CD4-positive, alpha-beta T cell treated with Interleukin-12 subunit alpha and Interleukin-12 subunit beta, for 1 hour (primary cell): ENCODE measurements around the gene FCRL1.

Experiments used
- DNase-seq: peaks from one replicate; pipeline ENCODE4 v3.0.0-alpha.2; 2020

The FCRL1 gene, protein sequence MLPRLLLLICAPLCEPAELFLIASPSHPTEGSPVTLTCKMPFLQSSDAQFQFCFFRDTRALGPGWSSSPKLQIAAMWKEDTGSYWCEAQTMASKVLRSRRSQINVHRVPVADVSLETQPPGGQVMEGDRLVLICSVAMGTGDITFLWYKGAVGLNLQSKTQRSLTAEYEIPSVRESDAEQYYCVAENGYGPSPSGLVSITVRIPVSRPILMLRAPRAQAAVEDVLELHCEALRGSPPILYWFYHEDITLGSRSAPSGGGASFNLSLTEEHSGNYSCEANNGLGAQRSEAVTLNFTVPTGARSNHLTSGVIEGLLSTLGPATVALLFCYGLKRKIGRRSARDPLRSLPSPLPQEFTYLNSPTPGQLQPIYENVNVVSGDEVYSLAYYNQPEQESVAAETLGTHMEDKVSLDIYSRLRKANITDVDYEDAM

DNA sequence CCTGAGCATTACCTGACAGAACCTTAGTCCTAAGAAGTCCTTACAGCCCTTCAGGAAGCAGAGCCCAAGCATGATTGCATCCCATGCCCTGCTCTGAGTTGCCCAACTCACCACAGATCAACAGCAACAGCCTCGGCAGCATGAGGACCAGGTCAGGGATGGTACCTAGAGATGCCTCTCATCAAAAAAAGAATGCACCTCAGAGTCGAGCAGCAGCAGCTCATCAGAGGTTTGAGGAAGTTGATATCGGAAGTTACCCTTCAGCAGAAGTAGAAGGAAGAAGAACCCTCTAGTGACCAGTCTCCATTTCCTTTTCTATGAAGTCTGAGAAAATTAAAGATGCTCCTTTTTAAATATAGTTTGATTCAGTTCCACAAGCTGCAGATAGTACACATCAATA is at the start of gene FCRL1:
TSS of gene FCRL1 (minus strand) at position 225 of the 400 bp plus-strand sequence. CDS start at position 142, 83 bp downstream.
- DNase-seq: no peak

DNA sequence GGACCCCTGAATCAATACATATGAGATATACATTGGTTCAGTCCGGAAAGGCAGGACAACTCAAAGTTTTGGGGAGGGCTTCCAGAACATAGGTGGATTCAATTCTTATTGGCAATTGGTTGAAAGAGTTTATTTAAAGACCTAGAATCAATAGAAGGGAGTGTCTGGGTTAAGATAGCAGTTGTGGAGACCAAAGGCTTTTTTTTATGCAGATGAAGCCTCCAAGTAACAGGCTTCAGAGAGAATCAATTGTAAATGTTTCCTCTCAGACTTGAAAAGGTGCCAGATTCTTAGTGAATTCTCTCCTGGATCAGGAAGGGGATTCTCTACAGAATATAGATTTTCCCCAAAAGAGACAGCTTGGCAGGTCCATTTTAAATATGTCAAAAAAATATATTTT is 48.7 kb upstream of the FCRL1 start:
- DNase-seq: no peak

DNA sequence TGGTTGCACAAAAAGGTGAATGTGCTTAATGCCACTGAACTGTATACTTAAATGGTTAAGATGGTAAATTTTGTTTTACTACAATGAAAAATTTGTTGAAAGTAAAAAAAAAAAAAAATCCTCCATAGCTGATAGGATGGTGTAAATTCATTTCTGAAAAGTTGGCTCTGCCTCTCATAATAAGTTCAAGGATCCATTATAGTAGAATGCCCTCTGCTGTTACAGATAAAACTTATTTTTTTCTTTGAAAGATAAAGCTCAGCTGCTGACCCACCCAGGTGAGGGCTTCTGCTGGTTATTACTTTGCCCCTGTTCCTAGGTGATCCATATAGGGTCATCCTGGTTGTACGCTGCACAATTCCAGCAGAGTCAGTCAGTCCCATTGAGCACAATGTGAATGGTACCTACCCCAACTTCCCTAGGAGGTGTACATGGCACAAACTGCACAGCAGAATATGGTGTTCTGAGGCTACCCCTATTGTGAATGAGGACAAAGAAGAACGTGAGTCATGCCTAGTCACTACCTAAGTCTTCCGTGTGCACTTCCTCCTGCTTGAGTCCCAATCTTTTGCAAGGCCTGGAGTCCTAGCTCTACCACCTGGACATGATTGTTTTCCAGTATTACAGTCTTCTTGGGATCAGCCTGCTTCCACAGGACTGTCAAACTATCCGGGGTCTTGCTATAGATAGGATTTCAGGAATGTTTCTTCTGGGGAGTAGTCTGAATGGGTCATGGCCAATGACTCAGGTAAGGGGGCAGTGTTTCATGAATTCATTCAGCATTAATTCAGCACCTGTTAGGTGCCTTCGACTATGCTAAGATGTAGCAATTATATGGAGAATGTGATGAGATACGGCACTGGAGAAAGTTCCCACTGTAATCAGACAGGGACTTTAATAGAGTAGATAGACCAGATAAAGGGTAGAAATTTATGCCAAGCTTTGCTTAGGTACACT is 42.5 kb upstream of the FCRL1 start:
- no peak for DNase-seq

DNA sequence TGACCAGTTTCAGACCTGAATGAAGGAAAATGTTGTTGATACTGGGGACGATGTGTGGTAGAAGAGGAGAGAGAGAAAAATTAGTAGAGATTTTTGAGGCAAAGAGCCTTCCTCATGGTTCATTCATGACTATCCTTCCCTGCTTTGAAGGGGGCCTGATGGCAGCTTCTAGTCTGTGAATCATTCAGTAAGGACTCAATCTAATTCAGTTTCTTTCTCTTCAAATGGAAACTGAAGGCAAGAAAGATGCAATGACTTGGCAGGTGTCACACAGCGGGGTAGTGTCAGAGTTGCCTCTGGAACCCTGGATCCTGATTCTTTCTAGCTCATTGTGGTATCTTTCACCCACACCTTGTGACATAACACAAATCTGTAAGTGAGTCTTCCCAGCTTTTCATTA is 36.6 kb upstream of the FCRL1 start:
- no peak for DNase-seq

DNA sequence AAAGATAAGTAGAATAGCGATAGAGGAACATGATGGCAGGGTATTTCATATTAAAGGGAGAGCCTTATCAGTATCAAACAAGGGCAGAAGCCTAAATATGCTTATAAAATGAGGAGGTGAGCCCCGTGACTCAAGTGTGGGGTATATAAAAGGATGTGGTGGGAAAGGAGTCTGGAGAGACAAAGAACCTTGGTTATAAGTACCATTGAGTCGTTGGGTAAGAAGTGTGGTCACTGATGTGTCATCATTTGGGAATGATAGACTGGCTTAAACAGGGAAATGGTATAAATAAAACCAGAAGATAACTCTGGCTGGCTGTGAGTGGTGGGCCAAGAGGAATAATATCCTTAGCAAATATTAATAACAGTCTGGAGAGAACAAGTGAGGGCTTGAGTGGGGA is 32.6 kb upstream of the FCRL1 start:
- no peak for DNase-seq

DNA sequence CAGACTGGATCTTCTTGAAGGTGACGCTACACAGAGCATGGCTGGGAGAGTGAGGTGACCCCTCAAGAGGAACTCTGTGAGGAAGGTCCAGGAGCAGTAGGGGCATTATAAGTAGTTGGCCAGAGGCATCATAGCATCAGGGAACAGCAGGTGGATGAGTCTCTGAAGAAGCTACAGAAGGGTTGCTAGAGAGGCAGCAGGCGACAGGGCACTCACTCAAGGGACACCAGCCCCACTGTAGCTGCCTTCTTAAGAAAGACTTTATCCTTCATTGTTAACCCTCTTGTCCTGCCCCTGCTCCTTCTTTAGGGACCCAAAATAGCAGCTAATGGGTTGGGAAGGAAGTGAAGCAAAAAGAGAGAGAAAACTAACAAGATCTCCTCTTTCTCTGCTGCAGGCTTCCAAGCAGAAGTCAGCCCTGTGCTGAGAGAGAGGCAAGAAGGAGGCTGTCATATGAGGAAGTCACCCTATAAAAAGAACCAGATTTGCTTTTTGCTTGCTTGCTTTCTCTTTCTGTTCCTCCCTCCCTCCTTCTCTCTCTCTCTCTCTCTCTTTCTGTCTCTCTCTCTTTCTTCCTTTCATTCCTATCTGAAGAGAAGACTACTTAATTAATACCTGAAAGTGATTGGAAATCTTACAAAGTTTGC is 29.4 kb upstream of the FCRL1 start:
- no peak for DNase-seq

DNA sequence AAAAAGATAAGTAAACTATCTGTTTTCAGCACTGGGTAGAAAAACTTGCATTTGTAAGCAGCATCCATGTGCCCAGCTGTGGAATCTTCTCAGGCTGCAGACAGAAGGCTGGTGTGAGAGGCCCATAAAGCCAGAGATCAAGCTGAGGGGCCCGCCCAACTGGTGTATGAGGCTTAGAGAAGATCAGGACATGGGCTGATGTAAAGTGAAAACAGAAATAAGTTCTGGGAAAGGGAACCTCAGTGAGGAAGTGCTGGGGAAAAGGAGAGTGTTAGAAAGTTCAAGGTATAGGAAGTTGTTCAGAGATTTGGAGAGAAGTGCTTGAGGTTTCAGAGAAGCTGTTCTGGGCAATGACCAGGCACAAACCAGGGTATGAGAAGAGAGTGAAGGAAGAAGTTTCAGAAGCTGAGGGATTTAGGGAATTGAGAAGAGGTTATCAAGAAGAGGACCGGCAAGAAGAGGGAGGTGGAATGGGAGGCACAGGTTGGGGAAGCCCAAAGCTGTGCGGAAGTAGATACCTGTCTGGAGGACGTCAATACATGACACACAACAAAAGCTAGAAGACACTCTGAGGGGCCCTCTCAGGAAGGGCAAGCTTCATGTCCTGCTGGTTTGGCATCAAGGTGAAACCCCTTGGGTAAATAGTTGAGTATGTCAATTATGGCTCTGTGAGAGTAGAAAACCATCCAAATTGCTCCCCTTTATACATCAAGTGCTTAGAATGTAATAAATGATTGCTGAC is 24.3 kb upstream of the FCRL1 start:
- DNase-seq: no peak

DNA sequence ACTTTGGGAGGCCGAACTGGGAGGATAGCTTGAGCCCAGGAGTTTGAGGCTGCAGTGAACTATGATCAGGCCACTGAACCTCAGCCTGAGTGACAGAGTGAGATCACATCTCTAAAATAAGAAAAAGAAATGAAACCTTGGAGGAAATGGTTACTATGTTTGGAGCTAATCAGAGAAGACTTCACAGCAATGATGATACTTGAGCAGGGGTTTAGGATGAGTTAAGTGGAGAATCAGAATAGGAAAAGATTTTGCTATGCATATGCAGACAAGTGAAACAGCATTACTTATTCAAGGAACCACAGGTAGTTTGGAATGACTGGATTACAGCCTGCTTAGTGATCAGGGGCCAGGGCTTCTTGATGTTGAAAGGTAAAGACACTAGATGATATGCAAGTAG is 23.0 kb upstream of the FCRL1 start:
- DNase-seq: no peak

DNA sequence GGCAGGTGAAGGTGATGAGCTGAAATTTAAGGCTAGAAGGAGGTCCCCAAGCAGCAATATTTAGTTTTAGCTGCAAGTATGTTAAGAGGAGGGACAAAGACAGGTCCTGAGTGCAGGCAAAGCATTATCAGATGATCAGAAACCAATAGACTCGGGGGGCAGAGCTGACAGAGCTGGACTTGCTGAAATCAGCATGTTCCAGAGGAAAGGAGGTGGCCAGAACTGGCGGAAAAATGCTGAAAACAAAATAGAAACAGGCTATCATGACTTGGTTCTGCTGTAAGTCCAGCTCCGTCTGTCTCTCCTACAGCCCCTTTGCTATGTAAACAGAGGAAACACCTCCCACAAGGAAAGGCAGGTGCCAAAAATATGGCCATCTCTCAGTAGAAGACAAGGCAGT is 21.8 kb upstream of the FCRL1 start, which contains the start of gene CD5L:
TSS of gene CD5L (minus strand) at position 101 of the 400 bp plus-strand sequence. CDS start 107 bp downstream, outside the sequence.
- no peak for DNase-seq

DNA sequence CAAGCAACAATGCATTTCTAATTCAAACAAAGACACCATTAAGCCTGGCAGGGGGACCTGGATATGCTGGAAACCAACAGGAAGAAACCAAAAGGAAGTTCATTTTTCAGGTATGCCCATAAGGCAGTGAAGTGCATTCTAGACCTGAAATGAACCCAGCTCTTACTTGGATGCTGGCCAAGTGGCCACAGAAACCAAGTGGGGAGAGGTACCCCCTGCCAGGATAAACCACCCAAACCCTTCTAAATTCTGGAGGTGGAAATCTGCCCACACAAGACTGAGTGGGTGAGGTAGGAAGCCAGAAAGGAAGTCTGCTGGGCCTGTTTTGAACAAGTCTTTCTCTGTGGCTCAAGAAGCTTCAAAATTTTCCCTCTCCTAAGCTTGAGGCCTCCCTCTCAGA is 19.0 kb upstream of the FCRL1 start:
- DNase-seq: no peak

DNA sequence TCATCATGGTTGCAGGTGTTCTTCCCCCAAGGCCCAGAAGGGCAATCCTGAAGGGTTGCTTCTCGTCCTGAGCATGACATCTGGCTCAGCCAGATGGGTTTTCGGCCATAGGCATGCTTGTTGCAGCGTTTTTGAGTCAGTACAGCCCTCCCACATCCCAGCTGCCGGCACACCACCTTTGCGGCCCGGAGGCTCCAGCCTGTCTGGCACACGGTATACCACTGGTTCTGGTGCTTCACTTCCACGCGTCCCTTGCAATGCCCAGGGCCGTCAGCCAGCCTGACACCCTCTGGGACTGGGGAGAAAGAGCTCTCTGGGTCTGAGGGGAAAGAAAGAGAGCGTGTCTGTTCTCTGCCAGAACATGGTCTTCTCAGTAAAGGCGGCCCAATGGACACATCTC is 14.5 kb upstream of the FCRL1 start:
- DNase-seq: no peak

DNA sequence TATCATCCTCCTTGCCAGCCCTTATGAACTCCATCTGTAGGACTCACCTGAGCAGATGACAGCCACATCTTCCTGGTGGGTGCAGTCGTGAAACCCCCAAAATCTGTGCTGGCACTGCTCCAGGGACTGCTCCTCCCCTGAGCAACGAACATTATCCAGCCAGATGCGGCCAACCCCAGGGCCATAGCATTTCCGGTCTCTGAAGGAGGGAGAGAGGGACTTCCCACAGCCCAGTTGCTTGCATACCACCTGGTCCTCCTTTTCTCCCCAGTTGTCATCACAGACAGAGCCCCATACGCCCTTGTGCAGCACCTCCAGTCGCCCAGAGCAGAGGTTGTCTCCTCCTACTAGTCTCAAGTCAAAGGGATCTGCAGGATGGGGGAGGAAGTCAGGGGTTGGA is 13.2 kb upstream of the FCRL1 start:
- no peak for DNase-seq

DNA sequence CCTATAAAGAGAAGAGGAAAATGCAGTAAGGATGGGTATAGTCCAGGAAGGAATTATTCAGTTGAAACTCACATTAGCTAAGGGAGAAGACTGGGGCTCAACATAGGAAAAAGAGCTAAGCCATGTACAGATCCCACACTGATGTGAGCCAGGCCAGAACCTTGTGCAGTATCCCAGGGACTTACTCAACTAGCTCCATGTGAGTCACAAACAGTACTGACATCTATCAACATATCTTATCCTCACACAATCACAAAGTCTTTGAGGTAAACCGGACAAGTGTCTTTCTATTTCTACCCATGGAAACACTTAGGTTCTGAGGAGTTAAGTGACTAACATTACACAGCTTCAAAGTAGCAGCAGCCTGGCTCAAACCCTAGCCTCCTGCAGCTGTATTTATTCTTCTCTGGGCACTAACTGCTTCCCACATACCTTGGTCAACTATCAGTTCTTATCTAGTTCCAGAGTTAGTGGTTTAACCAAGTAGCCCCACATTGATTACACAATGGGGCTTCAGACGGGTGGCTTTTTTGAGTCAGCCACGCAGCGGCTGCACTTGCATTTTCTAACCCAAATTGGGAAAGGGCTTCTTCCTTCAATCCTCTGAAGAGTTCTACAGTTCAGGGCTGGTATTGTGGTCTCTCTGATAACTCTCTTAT is 12.2 kb upstream of the FCRL1 start:
- no peak for DNase-seq

DNA sequence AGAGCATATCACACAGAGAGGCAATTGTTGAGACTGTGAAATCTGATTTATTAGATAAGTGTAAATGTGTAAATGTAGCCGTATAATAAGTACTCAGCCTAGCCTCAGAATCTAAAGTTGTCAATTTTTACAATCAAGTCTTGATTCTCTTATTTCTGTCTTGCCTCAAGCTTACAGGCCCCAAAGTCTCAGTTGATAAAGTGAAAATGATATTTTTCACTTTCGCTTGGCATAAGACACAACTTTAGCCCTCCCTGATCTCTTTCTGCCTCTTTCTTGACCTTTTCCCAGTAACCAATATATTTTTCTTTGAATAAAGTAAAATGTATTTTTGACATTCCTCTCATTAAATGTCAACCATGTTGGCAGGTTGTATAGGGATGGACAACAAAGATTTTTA is 11.0 kb upstream of the FCRL1 start:
- DNase-seq: no peak

DNA sequence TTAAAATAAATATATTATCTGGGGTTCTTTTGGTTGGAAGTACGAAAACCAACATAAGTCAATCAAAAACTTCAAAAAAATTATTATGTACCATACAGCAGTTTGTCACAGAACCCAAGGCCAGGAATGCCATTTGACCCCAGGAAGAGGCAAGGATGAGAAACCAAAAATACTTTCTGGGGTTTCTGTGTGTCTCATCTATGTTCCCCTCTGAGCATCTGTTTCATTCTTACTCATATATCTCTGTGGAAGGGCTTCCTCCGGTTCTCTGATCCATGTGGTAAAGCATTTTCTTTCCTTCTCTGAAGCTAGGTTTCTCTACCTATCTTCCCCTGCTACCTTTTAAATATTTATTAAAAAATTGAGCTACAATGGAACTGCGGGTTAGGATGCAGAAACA is 9.8 kb upstream of the FCRL1 start:
- no peak for DNase-seq

DNA sequence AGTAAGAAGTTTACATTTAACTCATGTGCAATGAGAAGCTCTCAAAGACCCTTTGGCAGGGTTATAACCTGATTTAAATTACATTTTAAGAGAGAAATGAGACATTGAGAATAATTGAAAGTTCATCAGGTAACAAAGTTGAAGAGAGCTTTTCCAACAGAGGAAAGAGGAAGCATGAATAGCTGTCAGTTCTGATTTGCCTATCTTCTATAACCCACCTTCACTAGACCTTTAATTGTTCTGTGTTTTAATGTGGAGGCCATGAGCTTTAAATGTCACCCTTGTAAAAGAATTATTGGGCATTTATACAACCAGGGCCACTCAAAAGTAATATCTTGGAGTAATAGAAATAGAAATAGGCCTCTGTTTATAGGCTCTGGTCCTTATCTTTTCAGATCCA is 9.3 kb upstream of the FCRL1 start:
- no peak for DNase-seq

DNA sequence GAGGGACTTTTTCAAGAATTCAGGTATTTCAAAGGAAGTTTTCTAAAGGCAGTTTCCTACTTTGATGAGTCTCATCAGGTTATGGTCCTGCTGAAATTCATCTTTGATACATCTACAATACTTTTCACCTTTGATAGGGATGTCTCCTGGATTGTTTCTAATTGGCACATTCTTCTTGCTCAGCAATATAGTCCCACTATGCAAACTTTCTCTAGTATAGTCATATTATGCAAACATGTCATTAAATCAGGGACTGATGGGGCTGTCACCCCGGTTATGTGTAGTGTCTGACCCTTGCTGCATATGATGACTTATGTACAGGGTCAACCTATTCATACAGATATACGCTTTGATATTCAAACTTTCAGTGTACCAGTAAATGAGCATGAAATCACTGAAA is 379 bp upstream of the FCRL1 start:
- no peak for DNase-seq

DNA sequence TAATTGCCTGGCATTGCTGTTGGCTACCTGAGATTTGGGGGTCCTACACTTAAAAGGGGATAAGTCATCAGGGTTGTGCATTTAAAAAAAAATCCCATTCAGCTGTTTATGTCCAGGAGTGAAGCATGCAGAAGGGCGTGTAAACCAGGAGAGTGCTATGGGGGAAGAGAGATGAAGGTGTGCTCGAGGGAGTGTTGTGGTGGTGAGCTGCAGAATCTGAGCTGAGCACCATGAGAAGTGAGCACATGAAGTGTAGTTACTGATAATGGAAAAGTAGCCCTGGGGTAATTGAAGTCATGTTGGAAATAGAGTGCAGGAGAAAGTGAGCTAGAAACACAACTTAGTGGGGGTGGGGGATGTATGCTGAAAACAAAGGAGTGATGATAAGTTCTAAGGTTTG is 705 bp downstream of the FCRL1 start:
- DNase-seq: no peak

DNA sequence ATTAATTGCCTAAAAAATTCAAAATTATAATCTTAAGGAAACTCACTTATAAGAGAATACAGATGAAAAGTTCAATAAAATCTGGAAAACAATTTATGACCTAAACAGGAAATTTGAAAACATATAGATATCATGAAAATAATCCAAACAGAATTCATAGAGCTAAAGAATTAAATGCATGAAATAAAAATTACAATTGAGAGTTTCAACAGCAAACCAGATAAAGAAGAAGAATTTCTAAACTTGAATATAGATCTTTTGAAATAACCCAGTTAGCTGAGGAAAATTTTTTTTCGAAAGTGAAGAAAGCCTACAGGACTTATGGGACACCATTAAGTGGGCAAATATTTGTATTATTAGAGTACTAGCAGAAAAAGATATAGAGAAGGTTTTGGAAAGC is 6.7 kb downstream of the FCRL1 start:
- no peak for DNase-seq

DNA sequence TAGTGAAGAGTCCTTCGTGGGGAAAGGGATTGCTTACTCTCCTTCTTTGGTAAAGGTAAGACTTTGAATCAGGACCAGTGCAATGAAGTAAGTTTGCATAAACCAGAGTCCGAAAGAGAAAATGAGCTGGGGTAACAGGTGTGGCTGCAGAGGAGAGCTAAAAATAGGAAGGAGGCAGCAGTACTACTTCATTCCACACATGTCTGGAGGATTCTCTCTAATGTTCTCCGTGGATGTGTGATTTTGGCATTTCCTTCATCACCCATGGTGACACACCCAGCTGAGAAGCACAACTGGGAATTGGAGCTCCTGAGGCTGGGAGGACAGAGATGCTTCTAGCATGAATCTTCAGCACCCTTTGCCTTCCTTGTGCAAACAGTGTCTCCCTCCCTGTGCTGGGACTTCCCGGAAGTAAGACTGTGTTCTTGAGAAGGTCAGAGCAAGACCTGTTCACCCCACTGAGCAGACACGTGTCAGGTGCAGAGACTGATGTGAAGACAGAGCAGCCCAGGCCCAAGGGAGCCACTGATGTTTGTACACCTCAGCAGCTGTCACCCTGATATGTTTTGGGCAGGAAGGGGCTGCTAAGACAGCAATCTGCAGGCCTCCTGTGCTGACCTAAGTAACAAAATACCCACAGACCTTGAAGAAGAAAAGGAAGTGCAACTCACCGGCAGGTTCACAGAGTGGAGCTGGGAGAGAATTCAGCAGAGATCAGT is 13.3 kb downstream of the FCRL1 start:
- no peak for DNase-seq

DNA sequence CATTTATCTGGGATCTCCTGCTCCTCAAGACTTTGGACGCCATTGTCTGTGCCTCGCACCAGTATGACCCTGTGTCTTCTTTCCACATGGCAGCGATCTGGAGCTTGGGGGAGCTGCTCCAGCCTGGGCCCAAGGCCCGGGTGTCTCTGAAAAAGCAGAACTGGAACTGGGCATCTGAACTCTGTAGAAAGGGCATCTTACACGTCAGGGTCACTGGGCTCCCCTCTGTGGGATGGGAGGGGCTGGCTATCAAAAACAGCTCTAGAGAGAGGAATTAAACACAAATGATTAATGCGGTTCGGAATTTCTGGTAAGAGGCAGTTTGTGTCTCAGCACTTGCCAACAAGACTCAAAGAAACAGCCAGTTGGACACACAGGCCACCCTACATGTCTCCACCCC is 16.1 kb downstream of the FCRL1 start:
- DNase-seq: no peak
